Keratinocyte (primary cell): ENCODE results near the gene F9.

Experiments
- CTCF ChIP-seq, 3 experiments: IDR thresholded peaks in 1 of 3; conservative IDR thresholded peaks in 1 of 3; optimal IDR thresholded peaks in 1 of 3; 2 replicates in 2 of 3; 3 replicates in 1 of 3; pipeline versions ENCODE3 to v1.5.1; 2011; ENCODE audit warnings: low read length in 3 of 3, mild to moderate bottlenecking in 3 of 3, moderate library complexity in 2 of 3, control low read depth in 1 of 3, inconsistent platforms in 1 of 3; ENCODE audit not compliant: insufficient read depth in 2 of 3; ENCODE audit errors: extremely low read depth in 1 of 3
- EZH2 ChIP-seq: IDR thresholded peaks from one replicate; pipeline ENCODE4 v1.6.1; 2012; ENCODE audit warnings: inconsistent platforms, mild to moderate bottlenecking, low read length, moderate library complexity

DNA sequence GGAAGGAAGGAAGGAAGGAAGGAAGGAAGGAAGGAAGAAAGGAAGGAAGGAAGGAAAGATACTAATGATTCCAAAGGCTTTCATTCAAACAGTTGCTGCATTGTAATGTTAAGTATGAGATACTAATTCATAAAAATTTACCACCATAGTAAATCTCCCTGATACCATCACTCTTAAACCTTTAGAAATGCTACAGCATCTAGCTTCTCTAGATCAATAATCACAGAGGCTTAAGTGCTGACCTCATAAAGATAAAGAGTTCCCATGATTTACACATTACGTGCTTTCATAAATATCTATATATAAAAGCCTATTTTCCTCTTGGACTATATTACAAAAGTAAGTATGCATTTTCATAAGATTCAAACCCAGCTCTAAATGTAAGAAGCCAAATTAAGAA, 36.4 kb downstream of the F9 start:
- no peak for TF ChIP-seq CTCF (optimal IDR thresholded peaks at IDR 0.05 in 1 of 3, IDR thresholded peaks at IDR 0.05 in 1 of 3, conservative IDR thresholded peaks at IDR 0.05 in 1 of 3; ENCODE audit: extremely low read depth in 1 of 3, insufficient read depth in 2 of 3, low read length in 3 of 3)
- no peak for TF ChIP-seq EZH2
